Raji (cell line): ENCODE data around the gene LTN1.
A peak's percentile ranks its signal among the peaks of the same experiment; 100 is the strongest.

ENCODE experiments used
- POLR2A ChIP-seq: IDR thresholded peaks from 2 replicates; pipeline ENCODE4 v1.6.1; 2011; ENCODE audit warnings: low read depth, low read length, control low read depth; ENCODE audit not compliant: insufficient read depth

The LTN1 gene, protein sequence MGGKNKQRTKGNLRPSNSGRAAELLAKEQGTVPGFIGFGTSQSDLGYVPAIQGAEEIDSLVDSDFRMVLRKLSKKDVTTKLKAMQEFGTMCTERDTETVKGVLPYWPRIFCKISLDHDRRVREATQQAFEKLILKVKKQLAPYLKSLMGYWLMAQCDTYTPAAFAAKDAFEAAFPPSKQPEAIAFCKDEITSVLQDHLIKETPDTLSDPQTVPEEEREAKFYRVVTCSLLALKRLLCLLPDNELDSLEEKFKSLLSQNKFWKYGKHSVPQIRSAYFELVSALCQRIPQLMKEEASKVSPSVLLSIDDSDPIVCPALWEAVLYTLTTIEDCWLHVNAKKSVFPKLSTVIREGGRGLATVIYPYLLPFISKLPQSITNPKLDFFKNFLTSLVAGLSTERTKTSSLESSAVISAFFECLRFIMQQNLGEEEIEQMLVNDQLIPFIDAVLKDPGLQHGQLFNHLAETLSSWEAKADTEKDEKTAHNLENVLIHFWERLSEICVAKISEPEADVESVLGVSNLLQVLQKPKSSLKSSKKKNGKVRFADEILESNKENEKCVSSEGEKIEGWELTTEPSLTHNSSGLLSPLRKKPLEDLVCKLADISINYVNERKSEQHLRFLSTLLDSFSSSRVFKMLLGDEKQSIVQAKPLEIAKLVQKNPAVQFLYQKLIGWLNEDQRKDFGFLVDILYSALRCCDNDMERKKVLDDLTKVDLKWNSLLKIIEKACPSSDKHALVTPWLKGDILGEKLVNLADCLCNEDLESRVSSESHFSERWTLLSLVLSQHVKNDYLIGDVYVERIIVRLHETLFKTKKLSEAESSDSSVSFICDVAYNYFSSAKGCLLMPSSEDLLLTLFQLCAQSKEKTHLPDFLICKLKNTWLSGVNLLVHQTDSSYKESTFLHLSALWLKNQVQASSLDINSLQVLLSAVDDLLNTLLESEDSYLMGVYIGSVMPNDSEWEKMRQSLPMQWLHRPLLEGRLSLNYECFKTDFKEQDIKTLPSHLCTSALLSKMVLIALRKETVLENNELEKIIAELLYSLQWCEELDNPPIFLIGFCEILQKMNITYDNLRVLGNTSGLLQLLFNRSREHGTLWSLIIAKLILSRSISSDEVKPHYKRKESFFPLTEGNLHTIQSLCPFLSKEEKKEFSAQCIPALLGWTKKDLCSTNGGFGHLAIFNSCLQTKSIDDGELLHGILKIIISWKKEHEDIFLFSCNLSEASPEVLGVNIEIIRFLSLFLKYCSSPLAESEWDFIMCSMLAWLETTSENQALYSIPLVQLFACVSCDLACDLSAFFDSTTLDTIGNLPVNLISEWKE (N-terminal part only)

DNA sequence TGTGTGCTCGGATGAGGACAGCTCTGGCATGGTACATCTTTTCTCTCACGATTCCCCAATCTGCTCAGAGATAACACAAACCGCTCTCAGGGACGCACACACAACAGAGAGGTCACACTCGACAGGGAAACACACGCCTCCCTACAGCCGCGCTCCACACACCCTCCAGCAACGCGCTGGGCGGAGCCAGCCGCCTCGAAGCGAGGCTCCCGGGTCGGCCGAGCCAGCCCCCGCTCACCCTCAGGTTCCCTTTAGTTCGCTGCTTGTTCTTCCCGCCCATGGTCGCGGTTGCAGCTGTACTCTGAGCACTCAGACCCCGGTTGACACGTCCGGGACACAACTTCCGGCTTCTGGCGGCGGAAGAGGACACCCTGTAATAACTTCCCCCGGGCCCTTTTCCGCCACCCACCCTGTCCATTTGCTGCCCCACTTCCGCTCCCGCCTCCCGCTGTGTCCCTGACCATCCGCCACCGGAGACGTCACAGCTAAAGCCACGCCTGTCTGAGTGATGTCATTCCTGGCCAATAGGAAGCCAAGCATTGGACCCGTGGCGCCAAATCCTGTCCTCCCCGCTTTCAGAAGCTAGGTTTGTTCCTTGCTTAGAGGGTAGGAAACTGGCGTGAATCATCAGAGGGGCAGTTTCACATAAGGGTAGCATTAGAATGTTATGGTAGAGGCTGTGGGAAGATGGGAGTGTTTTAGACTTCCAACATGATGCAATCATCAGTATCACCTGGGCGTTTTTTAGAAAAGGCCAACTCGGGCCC, at the start of gene LTN1:
TSS of gene LTN1 (minus strand) at position 352 of the 767 bp plus-strand sequence. CDS start at position 280, 72 bp downstream.
- peak; percentile 73 for TF ChIP-seq POLR2A

DNA sequence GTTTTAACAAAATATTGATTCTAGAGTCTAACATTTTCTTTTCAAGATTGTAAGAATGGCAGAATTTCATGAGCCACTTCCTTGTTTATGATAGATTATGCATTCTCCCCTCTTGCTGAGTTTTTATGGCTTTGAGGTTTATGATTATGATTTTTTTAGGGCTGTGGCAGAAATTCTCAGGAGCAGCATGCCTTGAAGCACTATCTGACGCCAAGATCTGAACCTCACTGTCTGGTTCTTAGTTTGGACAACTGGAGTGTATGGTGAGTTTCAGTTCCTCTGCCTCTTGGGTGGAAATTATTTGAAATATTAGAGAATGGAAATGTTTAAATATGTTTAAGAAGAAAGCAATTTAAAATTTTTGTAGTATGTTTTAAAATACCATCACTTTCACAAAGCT, 42.0 kb upstream of the LTN1 start:
- no peak for TF ChIP-seq POLR2A

DNA sequence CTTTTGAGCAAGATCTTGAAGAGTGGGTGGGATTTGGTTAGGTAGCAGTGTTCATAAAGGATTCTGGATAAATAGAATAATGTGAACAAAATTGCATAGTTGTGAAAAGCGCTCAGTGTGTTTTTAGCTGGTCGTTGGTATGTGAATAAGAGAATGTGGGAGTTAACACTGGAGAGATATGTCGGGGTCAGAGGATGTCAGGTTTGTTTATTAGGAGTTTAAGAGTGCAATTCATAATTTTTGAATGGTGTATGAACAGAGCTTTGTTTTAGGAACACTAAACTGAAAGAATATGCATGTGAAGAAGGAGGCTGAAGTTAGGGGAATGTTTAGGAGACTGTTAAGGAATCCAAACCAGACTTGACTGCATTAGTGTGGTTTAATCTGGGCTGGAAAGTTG, 41.2 kb upstream of the LTN1 start:
- TF ChIP-seq POLR2A: no peak

DNA sequence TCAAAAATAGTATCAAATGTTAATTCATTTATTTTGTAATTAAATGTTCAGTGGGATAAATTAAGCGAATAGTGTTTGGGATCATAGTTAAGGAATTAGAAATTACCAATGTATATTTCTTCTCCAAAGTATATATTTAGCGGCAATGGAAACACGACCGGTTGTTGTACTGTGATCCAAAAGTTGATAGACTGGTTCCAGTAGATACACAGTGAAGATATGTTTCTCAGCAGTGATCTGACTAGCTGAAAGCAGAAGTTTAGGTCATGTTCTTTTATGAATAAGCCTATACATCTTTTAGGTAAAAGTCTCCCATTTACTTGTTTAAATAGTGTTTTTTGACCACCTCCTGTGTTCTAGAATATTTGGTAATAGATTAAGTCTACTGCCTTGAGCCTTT, 40.6 kb upstream of the LTN1 start:
- no peak for TF ChIP-seq POLR2A

DNA sequence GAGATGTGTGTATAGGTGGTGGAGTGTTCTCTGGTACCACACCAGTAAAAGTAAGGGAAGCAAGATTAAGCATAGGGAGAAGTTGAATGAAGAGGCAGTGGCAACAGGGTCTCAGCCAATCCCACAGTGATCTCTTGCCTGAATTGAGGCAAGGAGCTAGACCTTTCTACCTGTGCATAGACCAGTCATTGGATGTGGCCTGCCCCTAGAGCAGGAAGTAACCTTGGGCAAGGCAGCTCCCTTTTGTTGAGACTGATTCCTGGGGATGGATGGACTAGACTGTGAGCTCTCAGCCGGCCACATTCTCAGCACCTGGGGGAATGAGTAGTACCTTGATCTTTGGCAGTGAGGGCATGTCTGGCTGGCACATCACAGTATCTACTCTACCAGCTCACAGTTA, 38.2 kb upstream of the LTN1 start:
- no peak for TF ChIP-seq POLR2A

DNA sequence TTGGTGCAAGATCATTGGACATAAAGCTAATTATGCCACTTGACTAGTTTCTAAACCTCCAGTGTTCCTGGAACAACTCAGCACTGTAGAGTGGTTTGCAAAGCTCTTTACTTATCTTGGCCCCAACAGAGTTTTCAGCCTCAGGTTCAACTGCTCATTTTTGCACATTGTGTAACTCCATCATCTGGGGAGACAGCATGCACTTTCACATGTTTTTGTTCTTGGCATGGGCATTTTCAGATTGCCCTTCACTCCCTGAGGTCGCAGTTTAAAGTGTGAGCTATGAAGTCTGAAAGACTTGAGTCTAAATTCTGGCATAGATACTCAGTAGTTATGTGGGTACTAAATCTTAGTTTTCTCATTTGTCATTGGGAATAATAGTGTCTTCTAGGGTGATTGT, 36.8 kb upstream of the LTN1 start:
- TF ChIP-seq POLR2A: no peak

DNA sequence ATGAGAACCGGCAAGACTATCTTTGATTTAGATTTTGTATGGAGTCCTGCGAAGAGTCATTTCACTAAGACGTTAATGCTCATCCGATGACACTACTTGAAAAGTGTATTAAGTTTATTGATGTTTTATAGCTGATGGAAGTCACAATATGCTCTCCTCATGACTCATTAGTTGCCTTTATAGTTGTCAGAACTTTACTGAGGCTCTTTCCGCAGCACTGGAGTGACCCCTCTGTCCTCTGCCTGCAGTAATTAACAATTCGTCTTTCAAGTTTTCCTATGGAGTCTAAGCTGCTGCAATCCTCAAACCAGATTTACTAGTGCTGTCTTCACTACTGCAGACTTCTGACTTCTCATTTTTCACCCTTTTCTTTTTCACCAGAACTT, 32.6 kb upstream of the LTN1 start:
- no peak for TF ChIP-seq POLR2A

DNA sequence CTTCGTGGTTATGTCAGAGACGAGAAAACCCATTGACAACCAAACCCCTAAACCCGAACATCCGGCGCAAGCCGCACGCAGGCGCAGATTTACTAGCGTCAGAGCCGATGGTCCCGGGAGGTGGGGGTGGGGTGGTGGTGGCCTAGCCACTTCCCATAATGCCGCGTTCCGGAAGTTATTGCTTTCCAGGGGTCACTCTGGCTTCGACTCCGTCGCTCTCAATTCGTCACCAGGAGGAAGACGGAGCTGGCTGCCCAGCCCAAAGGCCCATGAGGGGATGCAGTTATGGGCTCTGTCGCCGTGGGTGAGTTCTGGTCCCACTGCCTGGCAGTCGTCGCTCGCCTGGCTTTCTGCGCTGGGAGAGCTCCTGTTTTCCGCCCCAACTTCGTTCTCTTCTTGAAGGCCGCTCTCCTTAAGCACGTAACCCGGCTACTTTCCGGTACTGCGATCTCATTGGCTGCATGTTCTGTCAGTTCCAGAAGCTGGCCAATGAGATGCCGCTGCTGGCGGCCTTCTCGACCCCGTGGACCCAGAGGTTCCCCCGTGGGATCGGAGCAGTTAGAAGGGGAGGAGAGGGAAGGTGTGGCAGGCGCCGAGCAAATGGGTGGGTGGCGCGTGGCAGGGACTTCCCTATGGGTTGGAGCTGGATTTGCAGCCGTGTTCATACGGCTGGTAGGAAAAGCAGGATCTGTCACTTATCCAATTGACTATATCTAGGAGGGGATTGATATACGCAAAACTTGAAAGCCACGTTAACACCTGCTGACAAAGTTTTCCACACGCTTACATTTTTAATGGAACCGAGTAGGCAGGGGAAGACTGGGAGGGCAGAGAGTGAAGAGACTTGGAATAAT, 32.0 kb upstream of the LTN1 start, which contains the start of gene USP16:
TSS of gene USP16 (plus strand) at position 195 of the 854 bp plus-strand sequence. CDS start 3,246 bp downstream, outside the sequence.
- peak; percentile 83 for TF ChIP-seq POLR2A

DNA sequence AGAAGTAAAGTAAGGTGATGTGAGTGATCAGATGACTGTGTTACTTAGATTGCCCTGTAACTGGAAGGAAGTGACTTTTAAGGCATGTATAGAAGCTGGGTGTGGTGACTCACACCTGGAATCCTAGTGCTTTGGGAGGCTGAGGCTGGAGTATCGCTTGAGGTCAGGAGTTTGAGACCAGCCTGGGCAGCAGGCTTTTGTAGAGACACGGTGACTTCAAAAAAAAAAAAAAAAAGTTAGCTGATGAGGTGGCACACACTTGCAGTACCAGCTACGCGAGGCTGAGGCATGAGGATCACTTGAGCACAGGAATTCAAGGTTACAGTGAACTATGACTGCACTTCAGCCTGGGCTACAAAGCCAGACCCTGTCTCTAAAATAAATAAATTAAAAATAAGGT, 29.5 kb upstream of the LTN1 start:
- TF ChIP-seq POLR2A: no peak

DNA sequence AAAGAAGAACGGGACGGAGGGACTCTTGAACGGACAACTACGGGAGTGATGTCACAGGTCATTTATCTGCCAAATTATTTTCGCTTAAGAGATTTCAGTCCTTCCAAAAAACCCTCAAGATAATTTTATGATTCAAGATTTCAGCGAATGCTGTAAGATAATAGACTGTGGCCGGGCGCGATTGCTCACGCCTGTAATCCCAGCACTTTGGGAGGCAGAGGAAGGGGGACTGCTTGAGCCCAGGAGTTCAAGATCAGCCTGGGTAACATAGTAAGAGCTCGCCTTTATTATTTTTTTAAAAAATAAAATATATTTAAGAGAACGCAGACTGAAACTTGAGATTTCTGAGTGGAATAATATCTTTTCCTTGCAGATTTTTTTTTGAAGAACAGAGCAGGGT, 25.9 kb upstream of the LTN1 start:
- TF ChIP-seq POLR2A: no peak

DNA sequence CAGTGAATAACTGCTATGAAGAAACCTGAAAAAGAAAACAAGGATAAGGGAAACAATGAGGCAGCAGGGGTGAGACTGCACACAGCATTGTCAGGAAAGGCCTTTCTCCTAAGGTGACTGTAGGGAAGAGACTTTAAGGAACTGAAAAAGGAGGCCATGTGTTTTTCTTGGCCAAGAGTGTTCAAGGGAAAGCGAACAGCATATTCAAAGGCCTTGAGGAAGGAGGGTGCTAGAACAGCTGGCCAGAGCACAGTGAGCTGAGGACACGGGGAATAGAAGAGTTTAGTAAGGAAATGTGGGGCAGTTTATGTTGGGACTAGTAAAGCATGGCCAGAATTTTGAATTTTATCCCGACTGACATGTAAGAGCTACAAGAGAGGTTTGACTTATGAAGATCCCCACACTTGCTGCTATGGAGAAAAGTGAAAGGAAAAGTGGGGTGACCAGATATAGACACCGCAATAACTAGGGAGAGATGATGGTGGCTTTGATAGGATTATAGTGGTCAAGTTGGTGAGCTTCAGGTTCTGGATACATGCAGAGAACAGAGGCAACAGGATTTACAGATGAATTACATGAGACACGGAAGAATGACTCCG, 25.1 kb upstream of the LTN1 start:
- no peak for TF ChIP-seq POLR2A

DNA sequence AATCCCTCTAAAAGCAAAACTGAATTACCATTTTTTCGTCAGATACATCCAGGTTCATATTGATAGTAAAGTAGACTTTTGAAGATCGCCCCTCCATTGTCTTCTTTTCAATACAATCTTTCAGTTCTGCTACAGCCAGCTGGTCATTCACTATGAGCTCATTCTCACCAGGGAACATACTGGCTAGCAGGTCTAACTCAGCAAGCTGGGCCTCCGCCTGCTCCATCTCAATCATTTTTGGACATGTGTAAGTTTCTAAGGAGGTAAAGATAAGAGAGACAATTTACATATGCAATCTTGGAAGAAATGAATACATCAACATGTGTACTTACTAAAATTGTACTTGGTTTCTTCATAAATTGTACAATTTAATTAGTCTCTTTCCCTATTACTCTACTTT, 15.7 kb upstream of the LTN1 start:
- TF ChIP-seq POLR2A: no peak

DNA sequence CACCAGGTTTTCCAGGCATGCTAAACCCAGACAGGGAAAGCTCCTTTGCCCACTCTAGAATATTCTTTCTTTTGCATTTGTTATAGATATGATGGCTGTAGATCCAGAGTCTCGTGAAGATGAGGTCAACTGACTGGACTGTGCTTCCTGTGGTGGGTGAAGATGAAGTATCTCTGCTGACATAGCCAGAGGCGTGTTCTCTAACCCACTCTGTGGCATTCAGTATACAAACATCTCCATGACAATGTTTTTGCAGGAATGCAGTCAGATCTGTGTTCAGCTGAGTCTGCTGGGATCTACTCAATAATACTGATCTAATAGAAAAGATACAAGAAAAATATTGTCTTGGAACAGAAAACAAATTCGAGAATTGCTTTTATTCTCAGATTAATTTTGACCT, 15.1 kb upstream of the LTN1 start:
- no peak for TF ChIP-seq POLR2A
